Measurements from ENCODE around the gene PDIA5.

Gene PDIA5

GRCh38 chr3:123137001-123137400 lies 70.2 kb downstream of the PDIA5 start:
- Histone ChIP-seq H3K4me3 (ENCODE audit: low read length) (no peak overlapping the region), H3K4me1 (ENCODE audit: low read length) (no peaks in the 10 kb centered on the region), H3K9me2 (replicated peaks; ENCODE audit: insufficient read depth, low read length) (no peaks in the 10 kb centered on the region), H3K27ac (ENCODE audit: low read length) (no peak overlapping the region), H4K20me1 (ENCODE audit: insufficient read depth, low read length) (no peaks in the 10 kb centered on the region), H3K27me3 (replicated peaks; ENCODE audit: insufficient read depth, low read length) (no peaks in the 10 kb centered on the region), H3F3A (ENCODE audit: insufficient read depth, low read length) (no peaks in the 10 kb centered on the region), H3K36me3 (replicated peaks; ENCODE audit: insufficient read depth, low read length) (no peaks in the 10 kb centered on the region; the same call in 1 of the 2 replicates), H3K79me2 (ENCODE audit: low read length) (no peaks in the 10 kb centered on the region), H3K4me2 (ENCODE audit: low read depth, low read length) (no peak overlapping the region), H2AFZ (ENCODE audit: low read length) (no peak overlapping the region), H3K9ac (ENCODE audit: low read length) (no peak overlapping the region), H3K9me3 (replicated peaks; ENCODE audit: insufficient read depth, low read length) (no peaks in the 10 kb centered on the region)
- DNase-seq: no peak
- TF ChIP-seq EZH2 (optimal IDR thresholded peaks at IDR 0.05; ENCODE audit: low read depth, low read length) (no peak), CTCF (IDR thresholded peaks at IDR 0.05; ENCODE audit: low read length) (no peak), EZH2phosphoT487 (IDR thresholded peaks at IDR 0.05; ENCODE audit: low read length) (no peak)

- Histone ChIP-seq H3K4me3 (ENCODE audit: low read length) (no peak overlapping the region), H3K9ac (ENCODE audit: low read length) (no peak overlapping the region), H3K27ac (ENCODE audit: low read length) (no peak overlapping the region), H3K4me1 (ENCODE audit: low read length) (no peaks in the 10 kb centered on the region), H3K9me2 (replicated peaks; ENCODE audit: insufficient read depth, low read length) (no peaks in the 10 kb centered on the region), H2AFZ (ENCODE audit: low read length) (no peak overlapping the region), H3F3A (ENCODE audit: insufficient read depth, low read length) (no peaks in the 10 kb centered on the region), H3K36me3 (replicated peaks; ENCODE audit: insufficient read depth, low read length) (no peaks in the 10 kb centered on the region; the same call in 1 of the 2 replicates), H3K9me3 (replicated peaks; ENCODE audit: insufficient read depth, low read length) (no peaks in the 10 kb centered on the region), H4K20me1 (ENCODE audit: insufficient read depth, low read length) (no peaks in the 10 kb centered on the region), H3K79me2 (ENCODE audit: low read length) (no peaks in the 10 kb centered on the region), H3K27me3 (replicated peaks; ENCODE audit: insufficient read depth, low read length) (no peaks in the 10 kb centered on the region), H3K4me2 (ENCODE audit: low read depth, low read length) (no peak overlapping the region)
- no peak for DNase-seq
- TF ChIP-seq EZH2 (optimal IDR thresholded peaks at IDR 0.05; ENCODE audit: low read depth, low read length) (no peak), CTCF (IDR thresholded peaks at IDR 0.05; ENCODE audit: low read length) (no peak), EZH2phosphoT487 (IDR thresholded peaks at IDR 0.05; ENCODE audit: low read length) (no peak)
These were observed 72.1 kb downstream of the PDIA5 start for GRCh38 chr3:123138839-123139444.

GRCh38 chr3:123139522-123139921 lies 72.7 kb downstream of the PDIA5 start:
- Histone ChIP-seq H2AFZ (ENCODE audit: low read length) (no peak overlapping the region), H3K4me2 (ENCODE audit: low read depth, low read length) (no peak overlapping the region), H3K36me3 (replicated peaks; ENCODE audit: insufficient read depth, low read length) (no peaks in the 10 kb centered on the region; the same call in 1 of the 2 replicates), H3K4me1 (ENCODE audit: low read length) (no peaks in the 10 kb centered on the region), H3K79me2 (ENCODE audit: low read length) (no peaks in the 10 kb centered on the region), H4K20me1 (ENCODE audit: insufficient read depth, low read length) (no peaks in the 10 kb centered on the region), H3K27ac (ENCODE audit: low read length) (no peak overlapping the region), H3K27me3 (replicated peaks; ENCODE audit: insufficient read depth, low read length) (no peaks in the 10 kb centered on the region), H3K9me3 (replicated peaks; ENCODE audit: insufficient read depth, low read length) (no peaks in the 10 kb centered on the region), H3K4me3 (ENCODE audit: low read length) (no peak overlapping the region), H3F3A (ENCODE audit: insufficient read depth, low read length) (no peaks in the 10 kb centered on the region), H3K9me2 (replicated peaks; ENCODE audit: insufficient read depth, low read length) (no peaks in the 10 kb centered on the region), H3K9ac (ENCODE audit: low read length) (no peak overlapping the region)
- no peak for TF ChIP-seq CTCF (IDR thresholded peaks at IDR 0.05; ENCODE audit: low read length)
- no peak for TF ChIP-seq EZH2phosphoT487 (IDR thresholded peaks at IDR 0.05; ENCODE audit: low read length)
- TF ChIP-seq EZH2 (optimal IDR thresholded peaks at IDR 0.05; ENCODE audit: low read depth, low read length): no peak
- no peak for DNase-seq

Measured in MM.1S (cell line).